Activated CD8-positive, alpha-beta T cell treated with anti-CD3 and anti-CD28 coated beads for 36 hours (primary cell): ENCODE results near the gene NCKAP1. TPM values are rescaled to one million over a fixed set of nuclear protein-coding genes. Genes with fewer than 3 reads are reported as not detected.
"Not testable (repeated sequence)": the region's sequence is repeated elsewhere in the genome, so short reads cannot be mapped to it uniquely, and the experiment has no call there.

Experiments used
- ATAC-seq: fragments of 200-7000 bp; cut with Tn5 transposase; one replicate; pipeline ENCODE4 v1.10.0; 2021; ENCODE audit warnings: mild to moderate bottlenecking, moderate library complexity
- CTCF ChIA-PET: fragments of 350-600 bp; sonication (Branson Sonifier 250); formaldehyde crosslinking; loops from one replicate; lab custom pipeline; 2021; ENCODE audit warnings: antibody characterized with exemption; lab: Charles Lee
- POLR2A ChIA-PET: fragments of 350-600 bp; sonication (Branson Sonifier 250); formaldehyde crosslinking; loops from one replicate; lab custom pipeline; 2021; ENCODE audit warnings: antibody characterized with exemption; lab: Charles Lee
- DNase-seq: peaks from one replicate; pipeline ENCODE4 v3.0.0-alpha.2; 2020
- H3K27ac Mint-ChIP-seq: one replicate; pipeline ENCODE4 v1.8.0; 2021; ENCODE audit warnings: mild to moderate bottlenecking, mixed read lengths
- H3K27me3 Mint-ChIP-seq: one replicate; pipeline ENCODE4 v1.8.0; 2021; ENCODE audit warnings: mixed read lengths
- H3K36me3 Mint-ChIP-seq: one replicate; pipeline ENCODE4 v1.8.0; 2021; ENCODE audit warnings: low read depth, mixed read lengths
- H3K4me1 Mint-ChIP-seq: one replicate; pipeline ENCODE4 v1.8.0; 2021; ENCODE audit warnings: low read depth, mixed read lengths
- H3K4me3 Mint-ChIP-seq: one replicate; pipeline ENCODE4 v1.8.0; 2021; ENCODE audit warnings: mild to moderate bottlenecking, moderate library complexity, mixed read lengths
- H3K9me3 Mint-ChIP-seq: one replicate; pipeline ENCODE4 v1.8.0; 2021; ENCODE audit warnings: mixed read lengths
- intact Hi-C: fragments of 100-400 bp; cut with micrococcal nuclease; formaldehyde crosslinking; loops from one replicate; pipeline ENCODE4 v1.10.0; 2022
- total RNA-seq, 2 experiments: library from RNA; stranded (reverse); gene quantifications; one replicate each; pipeline ENCODE4 v1.2.3, GENCODE V29; 2021
- TF ChIP-seq, protein P1 (sequence below): fragments of 200-600 bp; IDR thresholded peaks from one replicate; pipeline ENCODE4 v1.8.0; 2022; ENCODE audit warnings: antibody characterized with exemption, mild to moderate bottlenecking

The NCKAP1 gene
- total RNA-seq, 2 experiments from 2014 or later = 3.1 to 3.9 TPM

DNA sequence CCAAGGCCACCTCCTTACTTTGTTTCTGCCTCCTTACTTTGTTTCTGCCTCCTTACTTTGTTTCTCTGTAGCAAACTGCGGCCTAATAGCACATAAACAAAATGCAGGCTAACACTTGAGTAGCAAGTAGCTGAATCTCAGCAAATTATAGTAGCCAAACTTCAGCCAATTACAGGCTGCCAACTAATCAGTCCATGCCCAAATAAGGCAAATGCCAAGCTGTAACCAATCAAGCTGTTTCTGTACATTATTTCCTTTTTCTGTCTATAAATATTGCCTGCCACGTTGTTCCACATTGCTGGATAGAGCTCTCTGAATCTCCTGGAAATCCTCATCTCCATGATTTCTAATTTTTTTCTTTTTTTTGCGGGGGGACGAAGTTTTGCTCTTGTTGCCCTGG is 143.1 kb downstream of the NCKAP1 start:
- no peak overlapping the region for H3K4me3 Mint-ChIP-seq
- ATAC-seq (no peak), DNase-seq (no peak)
- no peaks in the 10 kb centered on the region for H3K27me3 Mint-ChIP-seq
- no peaks in the 10 kb centered on the region for H3K36me3 Mint-ChIP-seq
- intact Hi-C loops = no loop called here
- POLR2A ChIA-PET = interaction anchor here (0.8 kb wide), 1 partner anchor 23 kb away, joined by 4 read pairs; no protein-coding TSS in a partner anchor
- TF ChIP-seq, protein P1, sequence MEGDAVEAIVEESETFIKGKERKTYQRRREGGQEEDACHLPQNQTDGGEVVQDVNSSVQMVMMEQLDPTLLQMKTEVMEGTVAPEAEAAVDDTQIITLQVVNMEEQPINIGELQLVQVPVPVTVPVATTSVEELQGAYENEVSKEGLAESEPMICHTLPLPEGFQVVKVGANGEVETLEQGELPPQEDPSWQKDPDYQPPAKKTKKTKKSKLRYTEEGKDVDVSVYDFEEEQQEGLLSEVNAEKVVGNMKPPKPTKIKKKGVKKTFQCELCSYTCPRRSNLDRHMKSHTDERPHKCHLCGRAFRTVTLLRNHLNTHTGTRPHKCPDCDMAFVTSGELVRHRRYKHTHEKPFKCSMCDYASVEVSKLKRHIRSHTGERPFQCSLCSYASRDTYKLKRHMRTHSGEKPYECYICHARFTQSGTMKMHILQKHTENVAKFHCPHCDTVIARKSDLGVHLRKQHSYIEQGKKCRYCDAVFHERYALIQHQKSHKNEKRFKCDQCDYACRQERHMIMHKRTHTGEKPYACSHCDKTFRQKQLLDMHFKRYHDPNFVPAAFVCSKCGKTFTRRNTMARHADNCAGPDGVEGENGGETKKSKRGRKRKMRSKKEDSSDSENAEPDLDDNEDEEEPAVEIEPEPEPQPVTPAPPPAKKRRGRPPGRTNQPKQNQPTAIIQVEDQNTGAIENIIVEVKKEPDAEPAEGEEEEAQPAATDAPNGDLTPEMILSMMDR = no peak
- H3K27ac Mint-ChIP-seq = no peak overlapping the region
- H3K9me3 Mint-ChIP-seq = no peaks in the 10 kb centered on the region
- CTCF ChIA-PET = no interaction called here
- no peaks in the 10 kb centered on the region for H3K4me1 Mint-ChIP-seq

DNA sequence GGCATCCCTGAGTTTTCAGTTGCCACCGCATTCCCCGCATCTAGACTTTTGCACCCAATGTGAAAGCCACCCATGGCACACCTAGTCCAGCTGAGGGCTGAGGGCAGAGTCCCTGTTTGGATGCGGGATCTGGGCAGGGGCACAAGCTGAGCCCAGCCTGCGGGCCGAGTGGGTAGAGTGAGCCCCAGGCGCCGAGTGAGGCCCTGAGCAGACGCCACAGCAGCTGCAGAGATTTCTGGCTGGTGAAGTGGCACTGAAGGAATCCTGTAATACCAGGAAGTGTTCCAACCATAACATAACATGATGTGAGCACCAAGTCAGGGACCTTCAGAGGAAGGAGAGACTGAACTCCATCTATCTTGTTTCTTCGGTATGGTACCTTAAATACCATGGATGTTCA is 144.1 kb downstream of the NCKAP1 start:
- POLR2A ChIA-PET = no interaction called here
- H3K9me3 Mint-ChIP-seq = no peaks in the 10 kb centered on the region
- H3K36me3 Mint-ChIP-seq = no peaks in the 10 kb centered on the region
- H3K27me3 Mint-ChIP-seq = peaks cover 4% of the 10 kb centered on the region
- DNase-seq (no peak), ATAC-seq (no peak)
- no peak overlapping the region for H3K27ac Mint-ChIP-seq
- no peak overlapping the region for H3K4me3 Mint-ChIP-seq
- TF ChIP-seq, protein P1 = no peak
- intact Hi-C loops = no loop called here
- no peaks in the 10 kb centered on the region for H3K4me1 Mint-ChIP-seq
- CTCF ChIA-PET = no interaction called here

DNA sequence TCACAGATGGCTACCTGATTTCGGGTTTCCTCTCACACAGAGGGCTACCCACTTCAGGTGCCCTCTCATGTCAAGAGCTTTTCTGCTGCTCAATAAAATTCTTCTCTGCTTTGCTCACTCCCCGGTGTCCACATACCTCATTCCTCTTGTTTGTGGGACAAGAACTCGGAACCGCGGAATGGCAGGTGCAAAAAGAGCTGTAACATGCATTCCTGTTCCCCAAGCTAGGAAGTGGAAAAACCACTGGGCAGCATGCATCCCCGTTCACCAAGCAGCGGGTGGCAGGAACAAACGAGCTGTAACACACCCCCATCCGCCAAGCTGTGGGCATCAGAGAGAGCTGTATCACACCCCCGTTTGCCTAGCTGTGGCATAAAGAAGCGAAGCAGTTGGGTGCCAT is 144.6 kb downstream of the NCKAP1 start:
- CTCF ChIA-PET = no interaction called here
- DNase-seq = no peak
- intact Hi-C loops = no loop called here
- Mint-ChIP-seq H3K9me3 (no peaks in the 10 kb centered on the region), H3K4me1 (no peaks in the 10 kb centered on the region), H3K27ac (no peak overlapping the region), H3K36me3 (no peaks in the 10 kb centered on the region), H3K4me3 (no peak overlapping the region), H3K27me3 (peaks cover 4% of the 10 kb centered on the region)
- POLR2A ChIA-PET = no interaction called here
- TF ChIP-seq, protein P1 = no peak
- ATAC-seq = no peak

- H3K9me3 Mint-ChIP-seq, DNase-seq, intact Hi-C loops, H3K4me1 Mint-ChIP-seq, POLR2A ChIA-PET, H3K4me3 Mint-ChIP-seq, H3K27me3 Mint-ChIP-seq, ATAC-seq, H3K27ac Mint-ChIP-seq, CTCF ChIA-PET, H3K36me3 Mint-ChIP-seq: not testable (repeated sequence)
These were observed 145.2 kb downstream of the NCKAP1 start for GRCh38 chr2:182893035-182893434.

GRCh38 chr2:182891611-182892010 is 146.6 kb downstream of the NCKAP1 start:
- H3K4me3 Mint-ChIP-seq = no peak overlapping the region
- no peaks in the 10 kb centered on the region for H3K9me3 Mint-ChIP-seq
- ATAC-seq (no peak), DNase-seq (no peak)
- H3K27ac Mint-ChIP-seq = no peak overlapping the region
- no peaks in the 10 kb centered on the region for H3K4me1 Mint-ChIP-seq
- TF ChIP-seq, protein P1 = no peak
- H3K36me3 Mint-ChIP-seq = no peaks in the 10 kb centered on the region
- intact Hi-C loops = no loop called here
- CTCF ChIA-PET = interaction anchor here (1.2 kb wide), 2 partner anchors 9 to 108 kb away, joined by 3 to 4 read pairs; no protein-coding TSS in a partner anchor
- peaks cover 6% of the 10 kb centered on the region for H3K27me3 Mint-ChIP-seq
- POLR2A ChIA-PET = no interaction called here
